ENCODE measurements around the gene CXCL12.

The CXCL12 gene

DNA sequence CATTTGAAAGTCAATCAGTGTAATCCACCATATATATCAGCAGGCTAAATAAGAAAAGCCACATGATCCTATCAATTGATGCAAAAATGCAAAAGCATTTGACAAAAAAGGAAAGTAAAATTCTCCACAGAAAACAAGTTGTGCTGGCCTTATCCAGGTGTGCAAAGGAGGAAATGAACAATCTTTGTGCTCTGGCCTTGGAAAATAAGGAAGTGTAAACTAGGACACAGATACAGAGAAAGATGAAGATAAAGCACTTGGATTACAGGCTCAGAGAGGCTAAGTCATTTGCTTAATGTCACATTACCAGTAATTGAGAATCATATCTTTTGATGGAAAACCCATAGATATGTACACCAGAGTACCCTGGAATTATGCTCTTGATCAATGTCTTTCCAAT is 54.5 kb downstream of the CXCL12 start:
- no peak for DNase-seq

GRCh38 chr10:44327461-44327860 is 57.4 kb downstream of the CXCL12 start:
- no peak for DNase-seq

All from activated CD8-positive, alpha-beta memory T cell treated with anti-CD3 and anti-CD28 coated beads, Interleukin-2, amount 50 U/mL, for 48 hours (primary cell).